WTC11 (cell line): ENCODE data around the gene EHF.

Source experiments
- CREB1 ChIP-seq: sonication (generic); formaldehyde crosslinking; IDR thresholded peaks from 2 replicates; pipeline ENCODE4 v1.8.0; 2023; ENCODE audit warnings: mild to moderate bottlenecking, missing genetic modification reagents
- EMX1 ChIP-seq: fragments of 250-450 bp; sonication (Bioruptor Pico); IDR thresholded peaks from 2 replicates; pipeline ENCODE4 v1.8.0; 2021; ENCODE audit warnings: mild to moderate bottlenecking
- GRHL2 ChIP-seq: fragments of 250-450 bp; sonication (Bioruptor Pico); IDR thresholded peaks from 2 replicates; pipeline ENCODE4 v1.8.0; 2022; ENCODE audit warnings: mild to moderate bottlenecking, moderate library complexity; ENCODE audit not compliant: insufficient replicate concordance, severe bottlenecking
- MYBL2 ChIP-seq: sonication (generic); formaldehyde crosslinking; IDR thresholded peaks from 2 replicates; pipeline ENCODE4 v1.8.1; 2023; ENCODE audit warnings: mild to moderate bottlenecking, moderate library complexity, missing genetic modification reagents
- NR2C2 ChIP-seq: sonication (generic); formaldehyde crosslinking; IDR thresholded peaks from 2 replicates; pipeline ENCODE4 v1.8.0; 2022; ENCODE audit warnings: mild to moderate bottlenecking, missing genetic modification reagents
- TF ChIP-seq, protein P1 (sequence below): fragments of 200-600 bp; IDR thresholded peaks from 2 replicates; pipeline ENCODE4 v1.8.0; 2022; ENCODE audit warnings: antibody characterized with exemption
- TF ChIP-seq, protein P2 (sequence below): sonication (generic); formaldehyde crosslinking; IDR thresholded peaks from 2 replicates; pipeline ENCODE4 v1.8.1; 2022; ENCODE audit warnings: mild to moderate bottlenecking, moderate library complexity, missing genetic modification reagents
- TF ChIP-seq, protein P3 (sequence below): sonication (generic); formaldehyde crosslinking; IDR thresholded peaks from 2 replicates; pipeline ENCODE4 v1.8.1; 2022; ENCODE audit warnings: low read depth, missing genetic modification reagents, borderline replicate concordance

DNA sequence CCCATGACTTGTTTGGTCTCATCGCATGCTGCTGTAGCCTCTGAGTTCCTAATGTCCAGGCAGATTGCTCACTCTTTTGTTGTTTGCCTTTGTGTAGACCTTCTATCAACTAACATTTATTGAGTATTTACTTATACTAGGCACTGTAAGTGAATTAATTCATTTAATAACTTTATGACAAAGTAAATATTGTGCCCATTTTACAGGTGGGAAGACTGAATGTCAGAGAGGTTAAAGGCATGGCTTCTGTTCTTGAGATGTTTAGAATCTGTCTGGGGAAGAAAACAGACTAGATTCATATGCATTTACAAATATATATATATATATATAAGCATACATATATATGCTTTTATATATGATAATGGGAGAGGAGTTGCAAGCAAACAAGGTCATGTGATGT lies 27.1 kb downstream of the EHF start:
- TF ChIP-seq NR2C2 (CRISPR knock-in tag) = no peak
- TF ChIP-seq, protein P1, sequence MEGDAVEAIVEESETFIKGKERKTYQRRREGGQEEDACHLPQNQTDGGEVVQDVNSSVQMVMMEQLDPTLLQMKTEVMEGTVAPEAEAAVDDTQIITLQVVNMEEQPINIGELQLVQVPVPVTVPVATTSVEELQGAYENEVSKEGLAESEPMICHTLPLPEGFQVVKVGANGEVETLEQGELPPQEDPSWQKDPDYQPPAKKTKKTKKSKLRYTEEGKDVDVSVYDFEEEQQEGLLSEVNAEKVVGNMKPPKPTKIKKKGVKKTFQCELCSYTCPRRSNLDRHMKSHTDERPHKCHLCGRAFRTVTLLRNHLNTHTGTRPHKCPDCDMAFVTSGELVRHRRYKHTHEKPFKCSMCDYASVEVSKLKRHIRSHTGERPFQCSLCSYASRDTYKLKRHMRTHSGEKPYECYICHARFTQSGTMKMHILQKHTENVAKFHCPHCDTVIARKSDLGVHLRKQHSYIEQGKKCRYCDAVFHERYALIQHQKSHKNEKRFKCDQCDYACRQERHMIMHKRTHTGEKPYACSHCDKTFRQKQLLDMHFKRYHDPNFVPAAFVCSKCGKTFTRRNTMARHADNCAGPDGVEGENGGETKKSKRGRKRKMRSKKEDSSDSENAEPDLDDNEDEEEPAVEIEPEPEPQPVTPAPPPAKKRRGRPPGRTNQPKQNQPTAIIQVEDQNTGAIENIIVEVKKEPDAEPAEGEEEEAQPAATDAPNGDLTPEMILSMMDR = no peak
- no peak for TF ChIP-seq EMX1 (CRISPR knock-in tag)
- TF ChIP-seq, protein P2, sequence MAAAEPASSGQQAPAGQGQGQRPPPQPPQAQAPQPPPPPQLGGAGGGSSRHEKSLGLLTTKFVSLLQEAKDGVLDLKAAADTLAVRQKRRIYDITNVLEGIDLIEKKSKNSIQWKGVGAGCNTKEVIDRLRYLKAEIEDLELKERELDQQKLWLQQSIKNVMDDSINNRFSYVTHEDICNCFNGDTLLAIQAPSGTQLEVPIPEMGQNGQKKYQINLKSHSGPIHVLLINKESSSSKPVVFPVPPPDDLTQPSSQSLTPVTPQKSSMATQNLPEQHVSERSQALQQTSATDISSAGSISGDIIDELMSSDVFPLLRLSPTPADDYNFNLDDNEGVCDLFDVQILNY = no peak
- TF ChIP-seq GRHL2 (CRISPR knock-in tag) = no peak
- no peak for TF ChIP-seq MYBL2
- TF ChIP-seq, protein P3, sequence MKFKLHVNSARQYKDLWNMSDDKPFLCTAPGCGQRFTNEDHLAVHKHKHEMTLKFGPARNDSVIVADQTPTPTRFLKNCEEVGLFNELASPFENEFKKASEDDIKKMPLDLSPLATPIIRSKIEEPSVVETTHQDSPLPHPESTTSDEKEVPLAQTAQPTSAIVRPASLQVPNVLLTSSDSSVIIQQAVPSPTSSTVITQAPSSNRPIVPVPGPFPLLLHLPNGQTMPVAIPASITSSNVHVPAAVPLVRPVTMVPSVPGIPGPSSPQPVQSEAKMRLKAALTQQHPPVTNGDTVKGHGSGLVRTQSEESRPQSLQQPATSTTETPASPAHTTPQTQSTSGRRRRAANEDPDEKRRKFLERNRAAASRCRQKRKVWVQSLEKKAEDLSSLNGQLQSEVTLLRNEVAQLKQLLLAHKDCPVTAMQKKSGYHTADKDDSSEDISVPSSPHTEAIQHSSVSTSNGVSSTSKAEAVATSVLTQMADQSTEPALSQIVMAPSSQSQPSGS (CRISPR knock-in tag) = no peak
- TF ChIP-seq CREB1 = no peak
